Activated naive CD4-positive, alpha-beta T cell treated with anti-CD3 and anti-CD28 coated beads, Interleukin-2, amount 50 U/mL, for 16 hours (primary cell): ENCODE results near the gene PTPRC.
"Not testable (repeated sequence)": the region's sequence is repeated elsewhere in the genome, so short reads cannot be mapped to it uniquely, and the experiment has no call there.

Source experiments
- DNase-seq: peaks from one replicate; pipeline ENCODE4 v3.0.0-alpha.2; 2020

The PTPRC gene, protein sequence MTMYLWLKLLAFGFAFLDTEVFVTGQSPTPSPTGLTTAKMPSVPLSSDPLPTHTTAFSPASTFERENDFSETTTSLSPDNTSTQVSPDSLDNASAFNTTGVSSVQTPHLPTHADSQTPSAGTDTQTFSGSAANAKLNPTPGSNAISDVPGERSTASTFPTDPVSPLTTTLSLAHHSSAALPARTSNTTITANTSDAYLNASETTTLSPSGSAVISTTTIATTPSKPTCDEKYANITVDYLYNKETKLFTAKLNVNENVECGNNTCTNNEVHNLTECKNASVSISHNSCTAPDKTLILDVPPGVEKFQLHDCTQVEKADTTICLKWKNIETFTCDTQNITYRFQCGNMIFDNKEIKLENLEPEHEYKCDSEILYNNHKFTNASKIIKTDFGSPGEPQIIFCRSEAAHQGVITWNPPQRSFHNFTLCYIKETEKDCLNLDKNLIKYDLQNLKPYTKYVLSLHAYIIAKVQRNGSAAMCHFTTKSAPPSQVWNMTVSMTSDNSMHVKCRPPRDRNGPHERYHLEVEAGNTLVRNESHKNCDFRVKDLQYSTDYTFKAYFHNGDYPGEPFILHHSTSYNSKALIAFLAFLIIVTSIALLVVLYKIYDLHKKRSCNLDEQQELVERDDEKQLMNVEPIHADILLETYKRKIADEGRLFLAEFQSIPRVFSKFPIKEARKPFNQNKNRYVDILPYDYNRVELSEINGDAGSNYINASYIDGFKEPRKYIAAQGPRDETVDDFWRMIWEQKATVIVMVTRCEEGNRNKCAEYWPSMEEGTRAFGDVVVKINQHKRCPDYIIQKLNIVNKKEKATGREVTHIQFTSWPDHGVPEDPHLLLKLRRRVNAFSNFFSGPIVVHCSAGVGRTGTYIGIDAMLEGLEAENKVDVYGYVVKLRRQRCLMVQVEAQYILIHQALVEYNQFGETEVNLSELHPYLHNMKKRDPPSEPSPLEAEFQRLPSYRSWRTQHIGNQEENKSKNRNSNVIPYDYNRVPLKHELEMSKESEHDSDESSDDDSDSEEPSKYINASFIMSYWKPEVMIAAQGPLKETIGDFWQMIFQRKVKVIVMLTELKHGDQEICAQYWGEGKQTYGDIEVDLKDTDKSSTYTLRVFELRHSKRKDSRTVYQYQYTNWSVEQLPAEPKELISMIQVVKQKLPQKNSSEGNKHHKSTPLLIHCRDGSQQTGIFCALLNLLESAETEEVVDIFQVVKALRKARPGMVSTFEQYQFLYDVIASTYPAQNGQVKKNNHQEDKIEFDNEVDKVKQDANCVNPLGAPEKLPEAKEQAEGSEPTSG (N-terminal part only)

DNA sequence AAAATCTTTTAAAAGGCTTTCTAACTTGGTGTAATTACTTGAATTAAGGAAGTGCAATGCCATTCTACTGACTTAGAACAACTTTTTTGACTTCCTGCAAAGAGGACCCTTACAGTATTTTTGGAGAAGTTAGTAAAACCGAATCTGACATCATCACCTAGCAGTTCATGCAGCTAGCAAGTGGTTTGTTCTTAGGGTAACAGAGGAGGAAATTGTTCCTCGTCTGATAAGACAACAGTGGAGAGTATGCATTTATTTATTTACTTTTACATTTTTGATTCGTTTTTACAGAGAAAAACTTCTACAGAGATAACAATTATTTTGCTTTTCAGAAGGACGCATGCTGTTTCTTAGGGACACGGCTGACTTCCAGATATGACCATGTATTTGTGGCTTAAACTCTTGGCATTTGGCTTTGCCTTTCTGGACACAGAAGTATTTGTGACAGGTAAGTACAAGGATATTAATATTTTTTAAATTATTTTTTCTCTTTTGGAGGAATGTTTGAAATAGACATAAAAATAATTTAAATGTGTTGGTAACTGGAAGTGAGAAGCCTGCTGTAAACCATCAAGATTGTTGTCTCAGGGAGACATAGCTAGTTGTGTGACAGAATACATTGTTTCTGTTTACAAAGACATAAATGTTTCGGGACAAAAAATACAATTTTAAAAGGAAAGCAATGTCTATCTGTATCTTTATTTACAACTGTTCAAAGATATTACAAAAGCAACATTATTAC, at the start of gene PTPRC:
Gene PTPRC (plus strand): TSS at position 147 of the 742 bp plus-strand sequence. CDS start 229 bp downstream, at position 376.
- no peak for DNase-seq

DNA sequence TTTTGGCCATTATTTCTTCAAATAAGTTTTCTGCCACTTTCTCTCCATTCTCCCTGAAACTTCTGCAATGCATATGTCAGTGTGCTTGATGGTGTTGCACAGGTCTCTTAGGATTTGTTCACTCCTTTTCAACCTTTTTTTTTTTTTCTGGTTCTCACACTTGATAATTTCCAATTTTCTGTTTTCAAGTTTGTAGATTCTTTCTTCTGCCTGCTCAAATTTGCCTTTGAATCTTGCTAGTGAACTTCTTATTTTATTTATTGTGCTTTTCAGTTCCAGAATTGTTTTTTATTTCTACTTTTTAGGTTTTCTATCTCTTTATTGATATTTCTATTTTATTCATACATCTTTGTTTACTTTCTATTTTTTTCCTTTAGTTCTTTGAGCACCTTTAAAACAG, 48.4 kb upstream of the PTPRC start:
- DNase-seq = no peak

DNA sequence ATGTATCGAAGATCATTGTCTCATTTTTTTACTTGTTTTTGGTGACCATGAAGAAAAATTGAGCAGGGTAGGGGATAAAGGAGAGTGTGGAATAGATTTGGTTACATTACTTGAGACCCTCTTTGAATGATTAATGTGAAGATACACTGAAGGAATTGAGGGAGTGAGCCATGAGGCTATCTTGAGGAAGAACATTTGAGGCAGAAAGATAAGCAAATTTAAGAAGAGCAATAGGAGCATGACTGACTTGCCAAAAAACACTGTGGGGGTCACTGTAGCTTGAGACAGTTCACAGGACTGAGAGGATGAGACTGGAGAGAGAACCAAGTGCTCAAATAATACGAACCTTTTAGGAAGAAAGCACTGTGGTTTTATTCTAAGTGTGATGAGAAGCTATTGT, 43.1 kb upstream of the PTPRC start:
- no peak for DNase-seq

DNA sequence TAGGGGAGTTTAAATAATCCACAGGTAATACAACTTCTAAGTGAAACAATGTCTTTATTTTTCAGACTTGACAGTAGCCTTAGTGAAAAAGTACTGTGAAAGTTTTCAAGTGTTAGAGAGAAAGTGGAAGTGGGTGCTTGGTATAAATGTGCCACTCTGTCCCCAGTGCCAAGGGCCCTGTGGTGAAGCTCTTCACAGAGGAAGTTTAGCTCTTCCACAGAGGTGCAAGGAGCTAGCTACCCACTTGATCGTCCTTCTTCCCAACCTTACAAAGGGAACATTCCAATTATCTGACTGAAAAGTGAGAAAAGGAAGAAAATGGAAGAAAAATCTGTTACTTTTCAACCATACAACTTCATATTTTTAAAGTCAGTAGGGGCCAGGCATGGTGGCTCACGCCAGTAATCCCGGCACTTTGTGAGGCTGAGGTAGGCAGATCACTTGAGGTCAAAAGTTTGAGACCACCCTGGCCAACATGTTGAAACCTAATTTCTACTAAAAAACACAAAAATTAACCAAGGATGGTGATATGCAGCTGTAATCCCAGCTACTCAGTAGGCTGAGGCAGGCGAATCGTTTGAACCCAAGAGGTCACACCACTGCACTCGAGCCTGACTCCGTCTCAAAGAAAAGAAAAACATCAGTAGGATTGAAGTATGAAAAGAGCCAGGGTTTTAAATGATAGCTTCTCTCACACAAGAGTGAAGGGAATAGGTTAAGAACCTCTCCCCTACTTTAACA, 41.0 kb upstream of the PTPRC start:
- no peak for DNase-seq

DNA sequence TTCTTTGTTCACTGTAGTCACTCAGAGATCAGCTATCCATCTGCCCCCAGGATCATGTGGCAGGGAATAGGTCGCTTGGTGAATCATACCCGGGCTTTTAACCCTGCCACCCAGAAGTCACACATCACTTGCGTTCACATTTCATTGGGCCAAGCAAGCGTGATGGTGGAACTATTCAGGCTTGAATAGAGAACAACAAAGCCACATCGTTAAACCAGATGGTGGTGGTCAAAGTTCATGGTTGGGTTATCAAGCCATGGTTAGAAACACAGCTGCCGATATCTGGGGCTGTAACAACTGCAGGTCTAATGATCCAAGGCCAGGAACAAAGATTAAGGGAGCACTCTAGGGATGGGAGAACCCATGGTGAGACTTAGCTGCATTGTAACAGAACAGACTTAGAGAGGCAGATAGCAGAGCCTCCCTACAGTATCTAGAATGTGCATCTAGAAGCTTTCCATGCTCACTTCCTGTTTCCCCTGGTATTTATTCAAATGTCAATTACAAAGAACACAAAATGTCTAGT, 40.0 kb upstream of the PTPRC start:
- no peak for DNase-seq

DNA sequence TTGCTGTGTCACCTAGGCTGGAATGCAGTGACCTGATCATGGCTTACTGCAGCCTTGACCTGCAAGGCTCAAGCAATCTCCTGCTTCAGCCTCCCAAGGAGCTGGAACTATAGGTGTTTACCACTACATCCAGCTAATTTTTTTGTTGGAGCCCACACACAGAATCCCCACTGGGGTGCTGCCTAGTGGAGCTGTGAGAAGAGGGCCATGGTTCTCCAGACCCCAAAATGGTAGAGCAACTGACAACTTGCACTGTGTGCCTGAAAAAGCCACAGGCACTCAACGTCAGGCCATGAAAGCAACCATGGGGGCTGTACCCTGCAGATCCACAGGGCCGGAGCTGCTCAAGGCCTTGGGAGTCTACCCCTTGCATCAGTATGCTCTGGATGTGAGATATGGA, 39.1 kb upstream of the PTPRC start:
- DNase-seq = no peak

DNA sequence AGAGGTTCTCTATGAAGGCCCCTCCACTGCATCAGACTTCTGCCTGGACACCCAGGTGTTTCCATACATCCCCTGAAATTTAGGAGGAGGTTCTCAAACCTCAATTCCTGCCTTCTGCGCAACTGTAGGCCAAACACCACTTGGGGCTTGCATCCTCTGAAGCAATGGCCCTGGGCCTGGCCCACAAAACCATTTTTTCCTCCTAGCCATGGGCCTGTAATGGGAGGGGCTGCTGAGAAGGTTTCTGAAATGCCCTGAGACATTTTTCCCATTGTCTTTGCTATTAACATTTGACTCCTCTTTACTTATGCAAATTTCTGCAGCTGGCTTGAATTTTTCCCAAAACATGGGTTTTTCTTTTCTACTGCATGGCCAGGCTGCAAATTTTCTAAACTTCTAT, 37.9 kb upstream of the PTPRC start:
- DNase-seq = no peak

DNA sequence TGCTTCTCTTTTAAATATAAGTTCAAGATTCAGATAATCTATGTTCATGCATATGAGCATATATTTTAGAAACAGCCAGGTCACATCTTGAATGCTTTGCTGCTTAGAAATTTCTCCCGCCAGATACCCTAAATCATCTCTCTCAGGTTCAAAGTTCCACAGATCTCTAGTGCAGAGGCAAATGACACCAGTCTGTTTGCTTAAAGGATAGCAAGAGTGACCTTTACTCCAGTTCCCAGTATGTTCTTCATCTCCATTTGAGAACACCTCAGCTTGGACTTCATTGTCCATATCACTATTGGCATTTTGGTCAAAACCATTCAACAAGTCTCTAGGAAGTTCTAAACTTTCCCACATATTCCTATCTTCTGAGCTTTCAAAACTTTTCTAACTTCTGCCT, 37.5 kb upstream of the PTPRC start:
- DNase-seq = not testable (repeated sequence)

DNA sequence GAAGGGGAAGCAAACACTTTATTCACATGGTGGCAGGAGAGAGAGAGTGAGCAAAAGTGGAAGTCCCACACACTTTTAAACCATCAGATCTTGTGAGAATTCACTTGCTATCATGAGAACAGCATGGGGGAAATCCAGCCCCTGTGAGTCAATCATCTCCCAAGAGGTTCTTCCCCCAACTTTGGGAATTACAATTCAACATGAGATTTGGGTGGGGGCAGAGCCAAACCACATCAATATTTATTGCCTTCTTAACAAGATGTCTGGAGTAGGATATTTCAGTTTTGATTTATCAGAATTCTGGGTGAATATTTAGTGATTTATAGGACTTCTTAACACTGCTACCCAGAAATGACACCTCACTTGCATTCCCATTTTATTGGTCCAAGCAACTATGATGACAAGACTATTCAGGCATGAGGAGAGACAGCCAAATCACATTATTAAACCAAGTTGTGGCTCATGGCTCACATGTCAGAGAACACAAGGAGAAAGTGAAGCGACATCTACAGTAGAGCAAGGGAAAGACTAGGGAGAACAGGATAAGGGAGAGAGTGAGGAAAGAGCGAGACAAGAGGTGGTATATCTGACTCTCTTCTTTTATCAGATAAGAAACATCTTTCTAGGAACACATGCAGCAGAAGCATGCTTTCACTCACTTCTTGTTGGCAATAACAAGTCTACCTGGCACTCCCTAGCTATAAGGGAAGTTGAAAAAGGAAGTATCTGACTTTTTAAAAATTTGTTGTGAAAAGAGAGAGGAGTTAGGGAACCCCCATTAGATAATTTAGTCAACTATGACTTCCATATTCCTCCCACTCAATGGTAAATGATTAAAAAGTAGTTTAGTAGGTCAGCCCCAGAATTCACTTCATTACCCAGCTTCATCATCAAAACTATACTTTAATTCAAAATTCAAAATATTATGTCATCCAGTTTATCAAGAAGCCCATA, 36.6 kb upstream of the PTPRC start:
- peak; percentile 52 for DNase-seq

DNA sequence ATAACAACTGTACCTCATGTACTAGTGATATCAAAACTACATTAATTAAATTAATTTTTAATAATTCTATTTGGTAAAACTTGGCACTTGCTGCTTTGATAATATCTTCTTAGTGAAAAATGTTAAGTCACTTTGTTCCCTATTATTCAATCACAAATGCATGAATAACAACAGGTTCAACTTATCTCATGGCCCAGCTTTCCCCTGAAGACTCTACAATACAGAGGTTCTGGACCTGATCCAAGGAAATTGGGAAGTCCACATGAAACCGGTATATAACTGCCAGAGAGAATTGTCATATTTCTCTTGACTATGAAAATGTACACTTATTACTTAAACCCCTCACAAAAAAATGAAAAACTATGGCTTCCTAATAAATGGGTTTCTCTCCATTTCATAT, 33.9 kb upstream of the PTPRC start:
- no peak for DNase-seq

DNA sequence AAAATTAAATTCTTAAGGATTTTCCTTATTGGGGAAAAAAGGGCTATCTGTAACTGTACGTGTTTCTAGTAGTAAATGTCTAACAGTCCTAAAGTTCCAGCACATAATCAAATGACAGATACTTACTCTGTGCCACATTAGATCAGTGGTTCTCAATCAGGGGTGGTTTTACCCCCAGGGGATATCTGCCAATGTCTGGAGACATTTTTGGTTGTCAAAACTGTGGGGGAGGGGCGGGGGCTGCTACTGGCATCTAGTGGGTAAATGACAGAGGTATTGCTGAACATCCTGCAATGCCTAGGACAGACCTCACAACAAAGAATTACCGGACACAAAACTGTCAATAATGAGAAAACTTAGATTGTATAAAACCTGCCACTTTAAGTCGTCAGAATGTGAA, 33.4 kb upstream of the PTPRC start:
- DNase-seq = no peak

DNA sequence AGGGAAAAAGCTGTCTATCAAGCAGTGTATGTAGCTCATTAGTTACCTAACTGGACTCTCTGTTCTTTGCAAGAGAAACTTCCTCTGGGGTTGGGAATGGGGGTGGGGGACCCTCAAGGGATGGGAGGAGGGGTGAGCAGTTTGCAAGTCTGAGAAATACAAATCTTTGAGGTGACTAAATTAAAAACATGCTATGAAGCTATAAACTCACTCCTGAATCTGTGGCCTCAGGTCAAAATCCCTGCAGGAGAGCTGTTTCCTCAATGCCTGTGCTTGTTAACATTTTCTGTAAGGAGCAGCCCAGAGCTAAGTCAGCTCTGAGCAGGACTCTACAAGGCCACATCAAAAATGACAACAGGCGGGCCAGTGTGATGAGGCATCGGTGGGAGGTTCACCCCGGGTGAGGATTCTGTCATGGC, 32.8 kb upstream of the PTPRC start:
- no peak for DNase-seq

DNA sequence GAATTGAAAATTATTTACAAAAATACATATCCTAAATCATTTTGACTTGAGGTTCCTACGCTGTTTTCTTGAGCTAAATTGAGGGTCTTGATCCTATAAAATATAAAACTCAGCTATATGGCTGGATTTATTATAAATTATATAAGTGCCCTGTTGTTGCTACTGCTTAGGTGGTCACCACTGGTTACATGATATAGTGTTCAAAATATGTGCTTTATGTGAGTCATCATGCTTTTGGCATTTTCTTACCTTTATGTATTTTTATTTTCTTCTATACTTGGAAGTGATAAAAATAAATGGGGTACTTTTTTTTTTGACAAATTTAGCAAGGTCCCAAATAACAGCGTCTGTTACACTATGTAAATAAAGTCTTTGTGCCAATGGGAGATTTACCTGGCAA, 31.1 kb upstream of the PTPRC start:
- DNase-seq = no peak

DNA sequence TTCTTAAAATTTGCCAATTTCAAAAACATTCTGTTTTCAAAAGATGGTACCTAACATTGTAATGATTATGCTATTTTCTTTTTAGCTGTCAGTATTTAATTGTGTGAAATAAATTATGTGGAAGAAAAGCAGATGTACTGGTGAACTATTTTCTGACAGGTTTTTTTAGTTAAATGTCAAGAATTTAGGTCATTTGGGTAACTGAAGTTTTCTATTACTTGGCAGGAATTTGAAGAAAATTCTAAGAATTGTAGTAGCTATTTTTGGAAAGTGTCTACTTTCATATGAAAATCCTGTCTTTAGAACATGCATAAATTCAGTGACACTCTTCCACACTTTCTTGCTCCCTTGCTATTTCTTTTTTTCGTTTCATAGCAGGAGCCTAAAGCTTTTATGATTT, 28.5 kb upstream of the PTPRC start:
- no peak for DNase-seq

DNA sequence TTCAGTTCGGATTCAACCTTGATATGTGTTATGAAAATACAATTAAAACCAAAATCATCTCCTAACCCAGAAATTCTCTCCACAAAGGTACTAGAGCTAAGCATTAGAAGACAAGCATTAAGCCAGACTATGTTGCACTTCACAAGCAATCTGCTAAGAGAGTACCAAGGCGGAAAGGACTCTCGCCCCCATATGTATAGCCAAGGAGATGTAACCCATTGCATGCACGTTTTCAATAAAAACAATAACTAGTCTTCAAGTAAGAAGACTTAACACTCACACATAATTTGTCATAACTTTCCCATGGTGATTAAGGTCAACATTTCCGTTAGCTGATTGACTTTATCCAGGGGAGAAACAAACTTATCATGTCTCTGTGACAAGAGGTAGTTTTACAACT, 27.6 kb upstream of the PTPRC start:
- no peak for DNase-seq

DNA sequence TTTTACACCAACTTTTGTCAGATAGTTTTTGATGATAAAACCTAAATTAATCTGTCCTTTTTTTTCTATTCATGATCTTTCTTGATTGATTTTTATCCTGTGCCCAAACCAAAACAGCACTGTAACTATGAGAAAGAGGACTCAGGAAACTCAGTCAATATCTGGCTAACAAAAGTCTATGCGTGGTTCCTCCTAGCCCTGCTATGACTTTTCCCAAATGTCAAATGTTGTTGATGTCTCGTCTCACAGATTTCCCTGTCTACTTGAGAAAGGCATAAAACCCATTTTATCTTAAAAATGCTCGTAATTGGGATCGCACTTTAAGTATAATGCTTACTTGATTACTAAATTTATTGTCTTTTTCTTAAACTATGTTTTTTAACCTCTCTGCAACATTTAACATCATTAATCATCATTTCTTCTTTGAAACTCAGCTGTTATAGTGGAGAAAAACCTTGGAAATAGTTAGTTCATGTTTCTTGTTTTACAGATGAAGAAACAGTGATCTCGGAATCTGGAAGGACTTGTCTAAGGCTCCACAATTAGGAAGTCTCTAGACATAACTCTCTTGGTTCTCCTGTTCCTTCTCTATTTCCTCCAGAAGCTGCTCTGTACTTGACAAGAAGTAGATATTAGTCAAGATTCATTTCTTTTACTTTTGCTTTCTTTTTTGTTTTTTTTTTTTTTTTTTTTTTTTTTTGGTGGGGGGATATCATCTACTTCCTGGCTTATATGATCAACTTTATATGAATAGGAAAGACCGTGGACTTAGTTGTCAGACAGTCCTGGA, 26.2 kb upstream of the PTPRC start:
- DNase-seq = no peak

DNA sequence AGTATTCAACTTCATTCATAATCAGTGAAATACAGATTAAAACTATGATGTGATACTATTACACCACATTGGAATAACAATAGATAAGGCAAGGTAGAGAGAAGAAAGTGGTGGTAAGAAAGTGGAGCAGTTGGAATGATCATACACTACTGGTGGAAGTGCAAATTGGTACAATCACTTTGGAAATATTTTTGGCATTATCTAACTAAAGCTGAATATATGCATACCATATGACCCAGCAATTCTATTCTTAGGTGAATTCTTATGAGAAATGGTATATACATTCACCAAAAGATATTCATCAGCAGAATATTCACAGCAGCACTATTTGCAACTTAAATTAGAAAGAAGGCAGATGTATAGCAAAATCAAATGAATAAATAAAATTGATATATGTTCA, 21.4 kb upstream of the PTPRC start:
- no peak for DNase-seq

DNA sequence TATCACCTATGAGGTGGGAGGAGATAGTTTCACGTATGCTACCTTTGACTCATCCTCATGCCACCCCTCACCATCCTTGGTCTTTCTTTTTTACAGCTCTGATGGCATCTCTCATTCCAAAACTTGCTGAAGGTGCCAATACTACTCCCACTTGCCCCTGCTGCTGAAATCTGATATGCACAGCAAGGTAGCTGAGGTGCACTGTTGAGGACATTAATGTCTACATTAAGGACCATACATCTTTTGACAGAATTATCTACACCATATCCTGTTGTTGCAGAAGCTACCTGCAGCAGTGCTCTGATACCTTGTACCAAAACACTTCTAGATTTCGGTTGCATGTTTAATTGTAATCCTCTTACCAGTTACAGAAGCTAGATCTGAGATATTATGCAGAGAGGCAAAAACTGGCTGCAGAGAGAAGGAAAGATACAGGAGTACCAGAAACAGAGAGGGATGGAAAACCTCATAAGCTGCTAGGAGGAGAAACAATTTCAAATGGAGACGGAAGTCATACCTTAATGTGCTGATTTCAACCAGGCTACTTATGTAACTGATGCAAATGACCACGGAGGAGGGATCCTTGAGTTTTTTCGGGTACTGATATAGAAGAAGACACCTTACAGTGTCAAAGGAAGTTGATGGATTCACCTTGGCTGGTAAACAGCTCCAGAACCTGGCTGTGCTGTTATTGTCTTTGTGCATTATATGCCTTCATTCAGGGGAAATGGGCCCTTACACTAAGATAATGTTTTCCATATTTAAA, 19.3 kb upstream of the PTPRC start:
- DNase-seq = peak; percentile 37

DNA sequence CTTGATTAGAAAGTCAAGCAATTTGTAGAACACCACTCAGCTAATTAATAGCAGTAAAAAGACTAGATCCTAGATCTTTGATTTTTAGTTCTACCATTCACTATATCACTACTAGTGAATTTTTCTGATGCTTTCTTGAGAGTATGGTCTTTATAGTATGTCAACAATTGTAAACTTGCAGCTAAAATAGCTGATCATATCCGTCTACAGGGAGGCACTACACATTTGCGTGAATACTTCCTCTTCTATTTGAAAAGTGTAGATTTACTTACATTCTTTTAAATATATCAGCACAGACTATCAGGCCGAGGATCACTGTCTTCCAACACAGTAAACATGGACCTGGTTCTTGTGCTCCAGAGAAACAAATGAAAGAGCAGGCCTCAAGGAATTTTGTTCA, 18.6 kb upstream of the PTPRC start:
- no peak for DNase-seq
